ENCODE measurements around the gene NR0B2. TPM values are rescaled to one million over a fixed set of nuclear protein-coding genes. Genes with fewer than 3 reads are reported as not detected.

The NR0B2 gene
- total and polyA plus RNA-seq, 2 of the 13 experiments (the other 11 are each of a cell fraction or from before 2014, with no cell fraction given) = 72.5 to 133 TPM

DNA sequence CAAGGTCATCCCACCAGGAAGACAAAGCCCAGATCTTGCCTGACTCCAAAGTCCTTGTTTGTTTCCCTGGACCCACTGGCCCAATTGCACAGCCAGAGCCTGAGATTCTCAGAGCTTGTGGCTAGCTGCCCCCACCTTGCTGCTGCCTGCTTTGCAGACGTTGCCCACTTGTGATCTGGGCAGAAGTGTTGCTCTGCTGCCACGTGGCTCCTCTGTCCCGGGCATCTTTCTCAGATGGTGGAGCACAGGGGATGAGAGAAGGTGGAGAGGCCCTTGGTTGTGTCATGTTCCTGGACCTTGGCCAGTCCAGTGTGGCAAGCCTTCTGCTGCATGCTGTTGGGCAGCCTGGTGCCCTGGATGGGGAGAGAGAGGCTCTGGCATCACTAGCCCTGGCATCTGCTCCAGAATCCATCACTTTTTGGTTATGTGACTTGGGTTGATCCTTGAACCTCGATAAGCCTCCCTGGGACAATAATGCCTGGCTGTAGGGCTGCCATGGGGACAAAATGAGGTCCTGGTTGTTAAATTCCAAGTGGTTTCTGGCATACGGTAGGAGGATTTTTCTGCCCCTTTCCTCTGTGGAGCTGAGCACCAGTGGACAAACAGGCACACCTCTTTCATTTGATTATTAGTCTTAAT lies 1.5 kb upstream of the NR0B2 start (continued):
- TF ChIP-seq, protein P1, sequence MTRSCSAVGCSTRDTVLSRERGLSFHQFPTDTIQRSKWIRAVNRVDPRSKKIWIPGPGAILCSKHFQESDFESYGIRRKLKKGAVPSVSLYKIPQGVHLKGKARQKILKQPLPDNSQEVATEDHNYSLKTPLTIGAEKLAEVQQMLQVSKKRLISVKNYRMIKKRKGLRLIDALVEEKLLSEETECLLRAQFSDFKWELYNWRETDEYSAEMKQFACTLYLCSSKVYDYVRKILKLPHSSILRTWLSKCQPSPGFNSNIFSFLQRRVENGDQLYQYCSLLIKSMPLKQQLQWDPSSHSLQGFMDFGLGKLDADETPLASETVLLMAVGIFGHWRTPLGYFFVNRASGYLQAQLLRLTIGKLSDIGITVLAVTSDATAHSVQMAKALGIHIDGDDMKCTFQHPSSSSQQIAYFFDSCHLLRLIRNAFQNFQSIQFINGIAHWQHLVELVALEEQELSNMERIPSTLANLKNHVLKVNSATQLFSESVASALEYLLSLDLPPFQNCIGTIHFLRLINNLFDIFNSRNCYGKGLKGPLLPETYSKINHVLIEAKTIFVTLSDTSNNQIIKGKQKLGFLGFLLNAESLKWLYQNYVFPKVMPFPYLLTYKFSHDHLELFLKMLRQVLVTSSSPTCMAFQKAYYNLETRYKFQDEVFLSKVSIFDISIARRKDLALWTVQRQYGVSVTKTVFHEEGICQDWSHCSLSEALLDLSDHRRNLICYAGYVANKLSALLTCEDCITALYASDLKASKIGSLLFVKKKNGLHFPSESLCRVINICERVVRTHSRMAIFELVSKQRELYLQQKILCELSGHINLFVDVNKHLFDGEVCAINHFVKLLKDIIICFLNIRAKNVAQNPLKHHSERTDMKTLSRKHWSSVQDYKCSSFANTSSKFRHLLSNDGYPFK (CRISPR knock-in tag; IDR thresholded peaks at IDR 0.05; ENCODE audit: borderline replicate concordance) = no peak
- TF ChIP-seq GTF3A (CRISPR knock-in tag; conservative IDR thresholded peaks at IDR 0.05) (no peak), KAT8 (CRISPR knock-in tag; IDR thresholded peaks at IDR 0.05) (no peak), ZNF7 (CRISPR knock-in tag; IDR thresholded peaks at IDR 0.05) (no peak), FOXP4 (CRISPR knock-in tag; IDR thresholded peaks at IDR 0.05) (peak; percentile 53; the same call in 1 of the 2 replicates), TCF12 (IDR thresholded peaks at IDR 0.05) (no peak), TCF12 (CRISPR knock-in tag; IDR thresholded peaks at IDR 0.05) (no peak), FOXC1 (CRISPR knock-in tag; IDR thresholded peaks at IDR 0.05; ENCODE audit: borderline replicate concordance) (no peak), ZFP41 (CRISPR knock-in tag; IDR thresholded peaks at IDR 0.05; ENCODE audit: borderline replicate concordance) (no peak), ZNF580 (CRISPR knock-in tag; IDR thresholded peaks at IDR 0.05; ENCODE audit: borderline replicate concordance, low read depth) (peak; percentile 32; the same call in 1 of the 2 replicates), TOE1 (CRISPR knock-in tag; IDR thresholded peaks at IDR 0.05) (no peak), ZC3H13 (CRISPR knock-in tag; IDR thresholded peaks at IDR 0.05) (peak; percentile 43; the same call in 1 of the 2 replicates), ZNF776 (CRISPR knock-in tag; IDR thresholded peaks at IDR 0.05) (no peak), MXI1 (IDR thresholded peaks at IDR 0.05; ENCODE audit: borderline replicate concordance, low read depth, low read length) (no peak; the same call in 2 of the 3 replicates), AFF4 (CRISPR knock-in tag; IDR thresholded peaks at IDR 0.05) (no peak), HOXA3 (CRISPR knock-in tag; IDR thresholded peaks at IDR 0.05) (peak; percentile 73)
- TF ChIP-seq, protein P2, sequence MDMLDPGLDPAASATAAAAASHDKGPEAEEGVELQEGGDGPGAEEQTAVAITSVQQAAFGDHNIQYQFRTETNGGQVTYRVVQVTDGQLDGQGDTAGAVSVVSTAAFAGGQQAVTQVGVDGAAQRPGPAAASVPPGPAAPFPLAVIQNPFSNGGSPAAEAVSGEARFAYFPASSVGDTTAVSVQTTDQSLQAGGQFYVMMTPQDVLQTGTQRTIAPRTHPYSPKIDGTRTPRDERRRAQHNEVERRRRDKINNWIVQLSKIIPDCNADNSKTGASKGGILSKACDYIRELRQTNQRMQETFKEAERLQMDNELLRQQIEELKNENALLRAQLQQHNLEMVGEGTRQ (IDR thresholded peaks at IDR 0.05; ENCODE audit: low read depth, low read length) = no peak
- TF ChIP-seq, protein P2 (CRISPR knock-in tag; IDR thresholded peaks at IDR 0.05; ENCODE audit: borderline replicate concordance) = no peak

Measured in HepG2 (cell line).